Measurements from ENCODE around the gene RABEP2.

Gene RABEP2

DNA sequence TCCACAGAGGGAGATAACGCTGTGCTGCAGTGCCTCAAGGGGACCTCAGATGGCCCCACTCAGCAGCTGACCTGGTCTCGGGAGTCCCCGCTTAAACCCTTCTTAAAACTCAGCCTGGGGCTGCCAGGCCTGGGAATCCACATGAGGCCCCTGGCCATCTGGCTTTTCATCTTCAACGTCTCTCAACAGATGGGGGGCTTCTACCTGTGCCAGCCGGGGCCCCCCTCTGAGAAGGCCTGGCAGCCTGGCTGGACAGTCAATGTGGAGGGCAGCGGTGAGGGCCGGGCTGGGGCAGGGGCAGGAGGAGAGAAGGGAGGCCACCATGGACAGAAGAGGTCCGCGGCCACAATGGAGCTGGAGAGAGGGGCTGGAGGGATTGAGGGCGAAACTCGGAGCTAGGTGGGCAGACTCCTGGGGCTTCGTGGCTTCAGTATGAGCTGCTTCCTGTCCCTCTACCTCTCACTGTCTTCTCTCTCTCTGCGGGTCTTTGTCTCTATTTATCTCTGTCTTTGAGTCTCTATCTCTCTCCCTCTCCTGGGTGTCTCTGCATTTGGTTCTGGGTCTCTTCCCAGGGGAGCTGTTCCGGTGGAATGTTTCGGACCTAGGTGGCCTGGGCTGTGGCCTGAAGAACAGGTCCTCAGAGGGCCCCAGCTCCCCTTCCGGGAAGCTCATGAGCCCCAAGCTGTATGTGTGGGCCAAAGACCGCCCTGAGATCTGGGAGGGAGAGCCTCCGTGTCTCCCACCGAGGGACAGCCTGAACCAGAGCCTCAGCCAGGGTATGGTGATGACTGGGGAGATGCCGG lies 7.5 kb upstream of the RABEP2 start:
- TF ChIP-seq POLR2AphosphoS5 (IDR thresholded peaks at IDR 0.05; ENCODE audit: low read depth) (no peak), GABPA (IDR thresholded peaks at IDR 0.05; ENCODE audit: low read depth) (no peak), SPI1 (IDR thresholded peaks at IDR 0.05; ENCODE audit: borderline replicate concordance, low read depth) (no peak)
- TF ChIP-seq, protein P1, sequence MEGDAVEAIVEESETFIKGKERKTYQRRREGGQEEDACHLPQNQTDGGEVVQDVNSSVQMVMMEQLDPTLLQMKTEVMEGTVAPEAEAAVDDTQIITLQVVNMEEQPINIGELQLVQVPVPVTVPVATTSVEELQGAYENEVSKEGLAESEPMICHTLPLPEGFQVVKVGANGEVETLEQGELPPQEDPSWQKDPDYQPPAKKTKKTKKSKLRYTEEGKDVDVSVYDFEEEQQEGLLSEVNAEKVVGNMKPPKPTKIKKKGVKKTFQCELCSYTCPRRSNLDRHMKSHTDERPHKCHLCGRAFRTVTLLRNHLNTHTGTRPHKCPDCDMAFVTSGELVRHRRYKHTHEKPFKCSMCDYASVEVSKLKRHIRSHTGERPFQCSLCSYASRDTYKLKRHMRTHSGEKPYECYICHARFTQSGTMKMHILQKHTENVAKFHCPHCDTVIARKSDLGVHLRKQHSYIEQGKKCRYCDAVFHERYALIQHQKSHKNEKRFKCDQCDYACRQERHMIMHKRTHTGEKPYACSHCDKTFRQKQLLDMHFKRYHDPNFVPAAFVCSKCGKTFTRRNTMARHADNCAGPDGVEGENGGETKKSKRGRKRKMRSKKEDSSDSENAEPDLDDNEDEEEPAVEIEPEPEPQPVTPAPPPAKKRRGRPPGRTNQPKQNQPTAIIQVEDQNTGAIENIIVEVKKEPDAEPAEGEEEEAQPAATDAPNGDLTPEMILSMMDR (IDR thresholded peaks at IDR 0.05; ENCODE audit: insufficient read depth, low read length), result no peak
- TF ChIP-seq, protein P2, sequence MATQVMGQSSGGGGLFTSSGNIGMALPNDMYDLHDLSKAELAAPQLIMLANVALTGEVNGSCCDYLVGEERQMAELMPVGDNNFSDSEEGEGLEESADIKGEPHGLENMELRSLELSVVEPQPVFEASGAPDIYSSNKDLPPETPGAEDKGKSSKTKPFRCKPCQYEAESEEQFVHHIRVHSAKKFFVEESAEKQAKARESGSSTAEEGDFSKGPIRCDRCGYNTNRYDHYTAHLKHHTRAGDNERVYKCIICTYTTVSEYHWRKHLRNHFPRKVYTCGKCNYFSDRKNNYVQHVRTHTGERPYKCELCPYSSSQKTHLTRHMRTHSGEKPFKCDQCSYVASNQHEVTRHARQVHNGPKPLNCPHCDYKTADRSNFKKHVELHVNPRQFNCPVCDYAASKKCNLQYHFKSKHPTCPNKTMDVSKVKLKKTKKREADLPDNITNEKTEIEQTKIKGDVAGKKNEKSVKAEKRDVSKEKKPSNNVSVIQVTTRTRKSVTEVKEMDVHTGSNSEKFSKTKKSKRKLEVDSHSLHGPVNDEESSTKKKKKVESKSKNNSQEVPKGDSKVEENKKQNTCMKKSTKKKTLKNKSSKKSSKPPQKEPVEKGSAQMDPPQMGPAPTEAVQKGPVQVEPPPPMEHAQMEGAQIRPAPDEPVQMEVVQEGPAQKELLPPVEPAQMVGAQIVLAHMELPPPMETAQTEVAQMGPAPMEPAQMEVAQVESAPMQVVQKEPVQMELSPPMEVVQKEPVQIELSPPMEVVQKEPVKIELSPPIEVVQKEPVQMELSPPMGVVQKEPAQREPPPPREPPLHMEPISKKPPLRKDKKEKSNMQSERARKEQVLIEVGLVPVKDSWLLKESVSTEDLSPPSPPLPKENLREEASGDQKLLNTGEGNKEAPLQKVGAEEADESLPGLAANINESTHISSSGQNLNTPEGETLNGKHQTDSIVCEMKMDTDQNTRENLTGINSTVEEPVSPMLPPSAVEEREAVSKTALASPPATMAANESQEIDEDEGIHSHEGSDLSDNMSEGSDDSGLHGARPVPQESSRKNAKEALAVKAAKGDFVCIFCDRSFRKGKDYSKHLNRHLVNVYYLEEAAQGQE (IDR thresholded peaks at IDR 0.05; ENCODE audit: insufficient replicate concordance, low read depth), result no peak
- no peaks in the 10 kb centered on the region for H3K27me3 ChIP-seq (ENCODE audit: insufficient read depth, poor library complexity, severe bottlenecking)
- no peak overlapping the region for H3K27ac ChIP-seq (replicated peaks)
- DNase-seq (ENCODE audit: low read depth in 1 of 2, low spot score in 1 of 2), result no peak
- H3K4me3 ChIP-seq (replicated peaks; ENCODE audit: insufficient read depth, low read length), result no peak overlapping the region

DNA sequence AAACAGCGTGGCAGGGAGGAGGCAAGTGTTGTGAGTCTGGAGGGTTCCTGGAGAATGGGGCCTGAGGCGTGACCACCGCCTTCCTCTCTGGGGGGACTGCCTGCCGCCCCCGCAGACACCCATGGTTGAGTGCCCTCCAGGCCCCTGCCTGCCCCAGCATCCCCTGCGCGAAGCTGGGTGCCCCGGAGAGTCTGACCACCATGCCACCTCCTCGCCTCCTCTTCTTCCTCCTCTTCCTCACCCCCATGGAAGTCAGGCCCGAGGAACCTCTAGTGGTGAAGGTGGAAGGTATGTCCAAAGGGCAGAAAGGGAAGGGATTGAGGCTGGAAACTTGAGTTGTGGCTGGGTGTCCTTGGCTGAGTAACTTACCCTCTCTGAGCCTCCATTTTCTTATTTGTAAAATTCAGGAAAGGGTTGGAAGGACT lies 6.8 kb upstream of the RABEP2 start, which contains the start of gene CD19:
TSS of gene CD19 (plus strand) at position 171 of the 425 bp plus-strand sequence. CDS start at position 201, 30 bp downstream.
- no peak within 1 kb of the TSS for H3K4me3 ChIP-seq (replicated peaks; ENCODE audit: insufficient read depth, low read length)
- DNase-seq (ENCODE audit: low read depth in 1 of 2, low spot score in 1 of 2), result no peak
- no peaks in the 10 kb centered on the region for H3K27me3 ChIP-seq (ENCODE audit: insufficient read depth, poor library complexity, severe bottlenecking)
- peak within 1 kb of the TSS; percentile 72 for H3K27ac ChIP-seq (replicated peaks)
- TF ChIP-seq, protein P1 (IDR thresholded peaks at IDR 0.05; ENCODE audit: insufficient read depth, low read length), result no peak
- TF ChIP-seq POLR2AphosphoS5 (IDR thresholded peaks at IDR 0.05; ENCODE audit: low read depth) (no peak), SPI1 (IDR thresholded peaks at IDR 0.05; ENCODE audit: borderline replicate concordance, low read depth) (no peak), GABPA (IDR thresholded peaks at IDR 0.05; ENCODE audit: low read depth) (no peak)
- TF ChIP-seq, protein P2 (IDR thresholded peaks at IDR 0.05; ENCODE audit: insufficient replicate concordance, low read depth), result no peak

DNA sequence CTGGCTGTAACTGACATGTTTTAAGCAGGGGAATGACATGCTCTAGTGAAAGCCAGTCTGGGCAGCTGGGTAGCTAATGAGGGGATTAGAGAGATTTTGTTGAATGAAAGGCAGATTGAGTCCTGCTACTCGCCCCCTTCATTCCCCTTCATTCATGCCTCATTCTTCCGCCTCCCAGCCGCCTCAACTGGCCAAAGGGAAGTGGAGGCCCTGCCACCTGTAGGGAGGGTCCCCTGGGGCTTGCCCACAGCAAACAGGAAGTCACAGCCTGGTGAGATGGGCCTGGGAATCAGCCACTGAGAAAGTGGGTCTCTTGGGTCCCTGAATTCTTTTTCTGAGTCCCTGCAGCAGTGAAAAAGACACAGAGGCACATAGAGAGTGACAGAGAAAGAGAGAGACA lies 5.6 kb upstream of the RABEP2 start:
- H3K27ac ChIP-seq (replicated peaks), result peak overlapping the region; percentile 72
- DNase-seq (ENCODE audit: low read depth in 1 of 2, low spot score in 1 of 2), result peak in 1 of 2 experiments; percentile 86
- no peak for TF ChIP-seq GABPA (IDR thresholded peaks at IDR 0.05; ENCODE audit: low read depth)
- TF ChIP-seq SPI1 (IDR thresholded peaks at IDR 0.05; ENCODE audit: borderline replicate concordance, low read depth), result peak; percentile 95
- peak; percentile 33; the same call in 1 of the 2 replicates for TF ChIP-seq POLR2AphosphoS5 (IDR thresholded peaks at IDR 0.05; ENCODE audit: low read depth)
- TF ChIP-seq, protein P2 (IDR thresholded peaks at IDR 0.05; ENCODE audit: insufficient replicate concordance, low read depth), result no peak
- TF ChIP-seq, protein P1 (IDR thresholded peaks at IDR 0.05; ENCODE audit: insufficient read depth, low read length), result no peak

More for the DNA sequence above, 5.6 kb upstream of the RABEP2 start:
- H3K27me3 ChIP-seq (ENCODE audit: insufficient read depth, poor library complexity, severe bottlenecking), result no peaks in the 10 kb centered on the region
- no peak overlapping the region for H3K4me3 ChIP-seq (replicated peaks; ENCODE audit: insufficient read depth, low read length)

Measured in HL-60 (cell line).